NCI-H2171 (cell line): ENCODE measurements around the gene A4GNT.
"Not testable (repeated sequence)": the region's sequence is repeated elsewhere in the genome, so short reads cannot be mapped to it uniquely, and the experiment has no call there.

Source experiments
- DNase-seq: peaks from one replicate; lab custom pipeline; 2025; lab: John Stamatoyannopoulos, UW

The A4GNT gene

GRCh38 chr3:138132239-138132638 is at the start of gene A4GNT:
TSS of gene A4GNT (minus strand) at chr3:138132390. CDS start at chr3:138131256, 1,134 bp downstream.
- DNase-seq = no peak

DNA sequence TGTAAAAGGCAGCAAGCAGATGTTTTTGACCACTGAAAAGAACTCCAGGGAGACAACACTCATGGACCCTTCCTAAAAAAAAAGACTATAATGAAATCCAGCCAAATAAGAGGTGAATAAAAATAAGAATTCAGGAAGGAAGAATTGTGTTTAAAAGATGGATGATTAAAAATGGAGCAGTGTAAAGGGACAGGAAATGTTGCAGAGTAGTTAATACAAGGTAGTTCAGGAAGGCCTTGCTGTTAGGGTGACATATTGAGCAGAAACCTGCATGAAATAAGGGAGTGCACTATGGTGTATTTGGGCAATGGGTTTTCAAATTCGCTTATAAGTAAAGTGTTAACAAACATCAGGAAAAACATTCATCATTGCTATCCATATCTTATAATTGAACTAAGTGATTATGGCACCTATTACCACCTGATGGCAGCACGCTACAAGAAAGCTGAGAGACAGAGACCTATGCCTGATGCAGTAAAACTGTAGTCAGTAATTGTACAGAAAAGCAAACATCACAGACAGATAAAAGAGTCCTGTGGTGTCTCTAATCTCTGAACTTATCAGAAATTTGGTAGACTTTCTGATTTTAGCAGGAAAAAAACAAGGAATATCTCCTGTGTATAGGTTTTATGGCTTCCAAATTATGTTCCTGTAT is 48.3 kb upstream of the A4GNT start:
- DNase-seq = peak; percentile 8

DNA sequence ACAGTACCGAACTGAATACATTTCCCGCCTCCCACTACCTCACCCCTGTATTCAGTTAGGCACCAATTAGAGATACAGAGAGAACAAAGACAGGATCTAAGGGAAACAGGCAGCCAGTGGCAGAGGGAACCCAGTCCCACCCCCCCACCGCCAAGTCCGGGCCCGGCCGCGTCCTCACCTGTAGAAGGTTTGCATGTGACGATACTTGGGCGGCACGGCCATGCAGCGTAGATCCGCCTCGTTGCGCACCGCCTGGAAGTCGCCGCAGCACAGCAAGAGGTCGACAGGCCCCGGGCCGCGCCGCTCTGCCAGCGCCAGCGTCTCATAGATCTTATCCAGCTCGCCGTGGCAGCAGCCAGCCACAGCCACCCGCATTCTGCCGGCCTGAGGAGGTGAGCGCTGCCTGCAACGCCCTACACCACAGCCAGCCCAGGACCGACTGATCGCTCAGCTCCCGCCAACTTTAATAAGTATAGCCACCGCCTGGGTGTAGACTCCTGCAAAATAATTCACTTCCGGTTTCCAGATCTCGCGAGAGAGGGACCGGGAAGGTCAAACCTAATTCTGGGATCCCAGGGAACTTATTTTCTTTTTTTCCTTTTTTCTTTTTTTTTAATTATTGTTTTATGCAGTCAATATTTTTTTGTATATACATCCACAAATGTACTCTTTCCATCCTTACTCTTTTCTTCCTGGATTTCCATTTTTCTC is 42.4 kb upstream of the A4GNT start, which contains the start of gene DBR1:
Gene DBR1, minus strand, starts transcription at position 501 of the 711 bp plus-strand sequence. Its CDS starts 126 bp downstream, at position 375.
- peak; percentile 83 for DNase-seq

GRCh38 chr3:138173769-138174420 is 41.7 kb upstream of the A4GNT start:
- DNase-seq = no peak

GRCh38 chr3:138172625-138173024 is 40.4 kb upstream of the A4GNT start:
- DNase-seq = no peak

DNA sequence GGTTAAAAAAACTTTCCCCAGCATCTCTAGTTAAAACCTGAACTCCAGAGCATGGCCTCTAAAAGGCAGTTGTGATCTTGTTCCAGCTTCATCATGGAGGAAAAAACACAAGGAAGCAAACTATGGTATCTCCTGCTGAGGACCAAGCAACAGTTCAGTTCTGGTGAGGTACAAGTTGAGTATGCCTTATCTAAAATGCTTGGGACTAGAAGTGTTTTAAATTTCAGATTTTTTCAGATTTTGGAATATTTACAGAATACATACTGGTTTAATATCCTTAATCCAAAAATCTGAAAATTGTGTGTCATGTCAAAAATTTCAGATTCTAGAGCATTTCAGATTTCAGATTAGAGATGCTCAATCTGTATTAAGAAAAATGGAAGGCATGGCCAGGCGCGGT is 32.9 kb upstream of the A4GNT start:
- no peak for DNase-seq

DNA sequence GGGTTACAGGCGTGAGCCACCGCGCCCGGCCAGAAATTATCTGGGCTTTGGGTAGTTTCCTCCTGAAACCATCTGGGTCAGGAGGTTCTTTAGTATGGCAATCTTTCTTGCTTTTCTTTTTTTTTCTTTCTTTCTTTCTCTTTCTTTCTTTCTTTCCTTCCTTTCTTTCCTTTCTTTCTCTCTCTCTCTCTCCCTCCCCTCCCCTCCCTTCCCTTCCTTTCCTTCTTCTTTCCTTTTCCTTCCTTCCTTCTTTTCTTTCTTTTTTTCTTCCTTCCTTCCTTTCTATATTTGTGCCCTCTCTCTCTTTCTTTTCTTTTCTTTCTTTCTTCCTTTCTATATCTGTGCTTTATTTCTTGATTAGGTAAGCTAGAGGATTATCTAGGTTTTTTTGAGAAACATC is 25.6 kb upstream of the A4GNT start:
- no peak for DNase-seq

- no peak for DNase-seq
Measured at GRCh38 chr3:138154534-138154933, 22.3 kb upstream of the A4GNT start.

GRCh38 chr3:138148503-138148902 is 16.3 kb upstream of the A4GNT start:
- no peak for DNase-seq

DNA sequence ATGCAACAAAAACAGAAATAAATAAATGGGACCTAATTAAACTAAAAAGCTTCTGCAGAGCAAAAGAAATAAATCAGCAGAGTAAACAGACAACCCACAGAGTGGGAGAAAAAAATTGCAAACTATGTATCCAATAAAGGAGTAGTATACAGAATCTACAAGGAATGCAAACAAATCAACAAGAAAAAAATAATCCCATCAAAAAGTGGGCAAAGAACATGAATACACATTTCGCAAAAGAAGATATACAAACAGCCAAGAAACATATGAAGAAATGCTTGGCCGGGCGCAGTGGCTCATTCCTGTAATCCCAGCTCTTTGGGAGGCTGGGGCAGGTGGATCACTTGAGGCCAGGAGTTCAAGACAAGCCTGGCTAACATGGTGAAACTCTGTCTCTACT is 10.0 kb upstream of the A4GNT start:
- DNase-seq = not testable (repeated sequence)

DNA sequence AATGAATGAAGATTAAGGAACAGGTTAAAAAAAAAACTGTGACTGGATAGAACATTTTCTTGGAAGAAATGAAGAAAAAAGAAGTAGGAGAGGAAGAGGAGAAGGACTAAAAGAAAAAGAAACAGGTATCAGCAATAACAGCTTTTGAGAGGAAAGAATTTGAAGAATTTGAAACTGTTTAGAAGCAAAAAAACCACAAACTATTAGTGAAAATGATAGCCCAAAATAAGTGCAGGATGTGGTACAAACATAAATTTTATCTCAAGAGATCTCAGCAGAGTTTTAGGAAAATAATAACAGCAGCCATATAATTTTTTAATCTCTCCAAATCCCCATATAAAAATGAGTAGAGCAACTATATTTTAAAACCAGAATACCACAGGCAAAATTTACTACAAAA is 8.8 kb upstream of the A4GNT start:
- DNase-seq = no peak

DNA sequence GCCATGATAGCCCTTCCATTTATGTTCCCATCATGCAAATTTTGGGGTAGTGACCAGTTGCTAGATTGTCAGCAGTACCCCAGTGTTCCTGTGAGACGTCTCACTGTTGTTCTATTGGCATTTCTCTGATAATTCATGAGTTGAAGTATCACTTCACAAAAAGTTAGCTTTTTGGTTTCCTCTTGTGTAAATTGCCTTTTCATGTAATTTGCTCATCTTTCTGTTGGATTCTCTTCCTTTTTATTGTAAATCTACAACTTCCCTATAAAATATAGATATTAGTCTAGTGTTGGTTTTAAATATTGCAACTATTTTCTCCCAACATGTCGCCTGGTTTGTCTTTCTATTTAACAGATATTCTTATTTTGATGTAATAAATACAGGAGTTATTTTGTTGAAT is 7.5 kb upstream of the A4GNT start:
- DNase-seq = no peak

- DNase-seq = no peak
Measured at GRCh38 chr3:138137861-138138260, 5.7 kb upstream of the A4GNT start.

DNA sequence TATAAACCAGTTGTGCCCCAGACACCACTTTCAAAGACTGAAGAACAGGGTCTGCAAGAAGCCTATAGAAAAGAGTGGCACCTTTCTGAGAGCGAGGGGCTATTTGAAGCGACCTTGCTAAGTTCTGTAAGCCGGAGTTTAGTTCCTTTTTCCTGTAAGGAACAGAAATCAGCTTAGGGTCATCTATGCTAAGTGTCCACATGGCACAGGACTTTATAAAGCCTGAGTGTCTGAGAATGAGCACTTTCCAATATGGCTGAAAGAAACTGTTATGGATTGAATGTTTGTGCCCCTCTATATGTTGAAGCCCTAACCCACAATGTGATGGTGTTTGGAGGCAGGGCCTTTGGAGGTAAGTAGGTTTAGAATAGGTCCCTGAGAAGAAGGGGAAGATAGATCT is 4.0 kb upstream of the A4GNT start:
- no peak for DNase-seq

DNA sequence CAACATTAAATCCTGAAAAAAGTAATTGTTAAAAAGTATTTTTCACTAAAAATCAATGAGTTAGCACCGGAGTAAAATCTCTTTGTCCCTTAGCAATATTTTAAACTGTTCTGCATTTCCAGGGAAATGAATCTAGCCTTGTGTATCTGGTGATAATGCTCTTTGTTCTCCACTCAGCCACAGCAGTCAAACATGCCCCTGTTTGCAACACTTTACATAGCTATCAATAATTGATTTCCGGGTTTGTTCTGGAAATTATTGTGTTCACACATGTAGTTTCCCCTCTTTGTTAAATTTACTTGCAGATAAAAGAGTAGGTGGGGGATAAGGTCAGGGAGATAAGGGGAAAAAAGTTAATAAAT is 3.6 kb upstream of the A4GNT start:
- DNase-seq = no peak

GRCh38 chr3:138135146-138135832 is 3.1 kb upstream of the A4GNT start:
- no peak for DNase-seq

GRCh38 chr3:138127636-138128365 is 4.4 kb downstream of the A4GNT start:
- DNase-seq = no peak

DNA sequence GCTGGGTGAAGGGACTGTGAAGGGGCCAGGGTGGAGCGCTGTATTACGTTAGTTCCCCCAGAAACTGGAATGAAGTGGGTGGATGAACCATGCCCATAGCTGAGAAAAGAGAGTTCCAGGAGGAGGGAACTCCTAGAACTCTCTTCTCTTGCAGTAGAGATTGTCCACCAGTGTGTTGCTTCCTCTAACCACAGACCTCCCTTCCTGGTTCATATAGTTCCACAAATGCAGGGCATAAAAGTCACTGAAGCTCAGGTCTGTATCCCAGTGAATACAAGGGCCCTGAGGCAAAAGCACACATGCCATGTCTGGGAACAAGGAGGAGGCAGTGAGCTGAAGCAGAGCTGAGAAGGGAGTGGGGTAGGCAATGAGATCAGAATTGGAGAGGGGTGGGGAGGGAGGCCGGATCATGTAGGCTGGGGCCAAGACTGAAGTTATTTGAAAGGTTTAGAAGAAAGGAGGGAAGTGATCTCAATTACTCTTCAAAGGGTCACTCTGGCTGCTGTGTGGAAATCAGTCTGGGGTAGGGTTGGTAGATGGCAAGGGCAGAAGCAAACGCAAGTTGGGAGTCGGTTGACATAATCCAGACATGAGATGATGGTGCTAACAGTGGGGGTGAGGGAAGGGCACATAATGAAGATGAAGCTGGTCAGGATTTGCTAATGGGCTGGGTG is 6.5 kb downstream of the A4GNT start:
- DNase-seq = no peak

DNA sequence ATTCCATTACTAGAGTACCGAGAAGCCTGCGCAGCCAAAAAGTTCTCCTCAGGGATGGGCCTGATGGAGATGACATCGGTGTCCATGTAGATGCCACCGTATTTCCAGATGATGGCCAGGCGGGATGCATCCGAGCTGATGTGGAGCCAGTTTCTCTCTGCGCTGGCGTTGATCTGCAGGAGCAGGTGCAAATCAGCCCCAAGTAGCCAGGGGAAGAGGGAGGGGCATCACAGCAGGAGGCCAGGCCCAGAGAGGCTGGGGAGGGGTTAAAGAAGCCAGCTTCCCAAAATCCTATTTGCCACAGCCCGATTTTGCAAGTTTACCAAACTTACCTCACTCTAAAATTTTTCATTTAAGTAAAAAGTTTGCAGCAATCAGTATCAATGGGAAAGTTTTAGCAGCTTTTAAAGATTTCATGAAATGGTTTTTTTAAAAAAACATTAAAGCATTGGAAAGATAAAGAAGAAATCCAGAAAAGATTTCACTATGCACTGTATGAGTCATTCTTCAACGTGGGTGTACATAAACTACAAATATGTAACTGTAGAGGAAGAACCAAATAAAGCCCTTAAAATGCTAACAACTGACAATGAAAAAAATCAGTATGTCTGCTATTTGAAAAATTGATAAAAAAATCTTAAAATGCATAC is 7.4 kb downstream of the A4GNT start:
- DNase-seq = no peak

- DNase-seq = no peak
Measured at GRCh38 chr3:138124188-138124587, 8.0 kb downstream of the A4GNT start.

DNA sequence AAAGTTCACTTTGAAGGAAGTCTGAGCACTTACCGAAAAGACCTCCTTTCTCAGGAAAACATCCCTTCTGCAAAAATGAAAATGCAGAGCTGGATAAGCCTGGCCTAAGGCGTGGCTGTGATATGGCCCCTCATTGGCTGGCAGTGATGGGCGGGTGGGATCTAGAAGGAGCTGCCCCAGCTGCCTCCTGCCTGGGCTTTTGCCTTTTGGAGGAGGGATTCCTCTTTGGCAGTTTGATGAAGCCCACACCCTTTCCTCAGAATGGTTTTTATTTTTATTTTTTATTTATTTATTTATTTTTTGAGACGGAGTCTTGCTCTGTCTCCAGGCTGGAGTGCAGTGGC is 12.8 kb downstream of the A4GNT start:
- no peak for DNase-seq
